HFFc6 (cell line): ENCODE data around the gene SALL4. TPM values are rescaled to one million over a fixed set of nuclear protein-coding genes. Genes with fewer than 3 reads are reported as not detected.
A peak's percentile ranks its signal among the peaks of the same experiment; 100 is the strongest.

Experiments used
- DNase-seq: peaks from one replicate; pipeline ENCODE4 v3.0.0-alpha.2; 2018
- H3K27ac Mint-ChIP-seq: 2 replicates; pipeline ENCODE4 v1.8.0; 2020; ENCODE audit warnings: mild to moderate bottlenecking, mixed read lengths
- H3K27me3 Mint-ChIP-seq: 2 replicates; pipeline ENCODE4 v1.8.0; 2021; ENCODE audit warnings: mild to moderate bottlenecking, moderate library complexity, mixed read lengths; ENCODE audit not compliant: insufficient read depth
- H3K36me3 Mint-ChIP-seq: 2 replicates; pipeline ENCODE4 v1.8.0; 2021; ENCODE audit warnings: low read depth, mixed read lengths
- H3K4me1 Mint-ChIP-seq: 2 replicates; pipeline ENCODE4 v1.8.0; 2020; ENCODE audit warnings: low read depth, mixed read lengths
- H3K4me3 Mint-ChIP-seq: 2 replicates; pipeline ENCODE4 v1.8.0; 2020; ENCODE audit warnings: mild to moderate bottlenecking, moderate library complexity, mixed read lengths
- H3K9me3 Mint-ChIP-seq: 2 replicates; pipeline ENCODE4 v1.8.0; 2020; ENCODE audit warnings: mild to moderate bottlenecking, mixed read lengths
- total RNA-seq, 6 experiments: library from RNA; stranded (reverse); fragmentation: NEBNext Ultra II Directional; extraction: Animal tissue kit (Norgen Biotek cat#: 25700); gene quantifications; 2 replicates in 1 of 6; 3 replicates in 5 of 6; pipeline ENCODE4 v1.2.3, GENCODE V29; 2021
- TF ChIP-seq, protein P1 (sequence below): fragments of 200-600 bp; sonication (generic); IDR thresholded peaks from 2 replicates; pipeline ENCODE4 v1.5.0; 2021; ENCODE audit warnings: antibody characterized with exemption, mild to moderate bottlenecking

SALL4 gene
- total RNA-seq, 6 experiments from 2014 or later = 0.29 to 0.81 (median 0.36) TPM

DNA sequence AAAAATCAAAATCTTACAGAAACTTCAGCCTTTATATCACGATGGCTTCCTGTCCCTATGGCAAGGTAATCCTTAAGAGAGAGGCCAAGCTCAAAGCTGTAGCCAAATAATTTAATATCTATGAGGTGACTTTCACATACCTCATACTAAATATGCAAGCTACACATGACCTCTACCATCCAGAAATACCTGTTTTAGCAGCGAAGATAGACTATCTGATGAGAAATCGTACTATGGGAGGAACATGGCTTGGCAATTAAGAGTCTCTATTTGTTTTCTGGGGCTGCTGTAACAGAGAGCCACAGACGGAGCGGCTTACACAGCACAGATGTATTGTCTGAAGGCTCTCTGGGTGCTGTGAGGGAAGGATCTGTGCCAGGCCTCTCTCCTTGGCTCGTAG lies 31.0 kb upstream of the SALL4 start:
- Mint-ChIP-seq H3K36me3 (no peaks in the 10 kb centered on the region), H3K27ac (no peak overlapping the region), H3K27me3 (peaks cover 10% of the 10 kb centered on the region), H3K4me1 (peaks cover 11% of the 10 kb centered on the region), H3K4me3 (no peak overlapping the region), H3K9me3 (no peaks in the 10 kb centered on the region)
- DNase-seq = no peak
- TF ChIP-seq, protein P1, sequence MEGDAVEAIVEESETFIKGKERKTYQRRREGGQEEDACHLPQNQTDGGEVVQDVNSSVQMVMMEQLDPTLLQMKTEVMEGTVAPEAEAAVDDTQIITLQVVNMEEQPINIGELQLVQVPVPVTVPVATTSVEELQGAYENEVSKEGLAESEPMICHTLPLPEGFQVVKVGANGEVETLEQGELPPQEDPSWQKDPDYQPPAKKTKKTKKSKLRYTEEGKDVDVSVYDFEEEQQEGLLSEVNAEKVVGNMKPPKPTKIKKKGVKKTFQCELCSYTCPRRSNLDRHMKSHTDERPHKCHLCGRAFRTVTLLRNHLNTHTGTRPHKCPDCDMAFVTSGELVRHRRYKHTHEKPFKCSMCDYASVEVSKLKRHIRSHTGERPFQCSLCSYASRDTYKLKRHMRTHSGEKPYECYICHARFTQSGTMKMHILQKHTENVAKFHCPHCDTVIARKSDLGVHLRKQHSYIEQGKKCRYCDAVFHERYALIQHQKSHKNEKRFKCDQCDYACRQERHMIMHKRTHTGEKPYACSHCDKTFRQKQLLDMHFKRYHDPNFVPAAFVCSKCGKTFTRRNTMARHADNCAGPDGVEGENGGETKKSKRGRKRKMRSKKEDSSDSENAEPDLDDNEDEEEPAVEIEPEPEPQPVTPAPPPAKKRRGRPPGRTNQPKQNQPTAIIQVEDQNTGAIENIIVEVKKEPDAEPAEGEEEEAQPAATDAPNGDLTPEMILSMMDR = no peak

DNA sequence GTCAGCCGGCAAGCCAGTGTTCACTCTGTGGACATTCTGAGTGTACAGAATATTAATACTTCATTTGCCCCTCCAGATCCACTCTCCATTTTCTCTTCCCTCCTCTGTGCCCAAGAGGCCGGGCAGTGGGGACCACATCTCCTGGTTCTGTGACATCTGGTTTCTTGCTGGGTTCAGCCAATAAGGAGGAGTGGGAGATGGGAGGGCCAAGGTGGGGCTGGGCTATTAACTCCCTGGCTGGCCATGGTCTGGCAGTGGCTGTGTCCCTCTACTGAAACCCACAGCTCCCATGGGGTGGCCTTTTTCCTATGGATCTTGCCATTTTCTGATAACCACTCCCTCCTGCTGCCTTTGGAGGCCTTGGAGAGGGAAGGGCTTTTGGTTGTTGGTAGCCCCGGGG lies 30.0 kb upstream of the SALL4 start:
- Mint-ChIP-seq H3K27me3 (peaks cover 9% of the 10 kb centered on the region), H3K36me3 (no peaks in the 10 kb centered on the region), H3K4me1 (peaks cover 11% of the 10 kb centered on the region), H3K4me3 (peak overlapping the region; percentile 28; the same call in 1 of the 2 replicates), H3K27ac (no peak overlapping the region), H3K9me3 (no peaks in the 10 kb centered on the region)
- DNase-seq = no peak
- TF ChIP-seq, protein P1 = no peak

DNA sequence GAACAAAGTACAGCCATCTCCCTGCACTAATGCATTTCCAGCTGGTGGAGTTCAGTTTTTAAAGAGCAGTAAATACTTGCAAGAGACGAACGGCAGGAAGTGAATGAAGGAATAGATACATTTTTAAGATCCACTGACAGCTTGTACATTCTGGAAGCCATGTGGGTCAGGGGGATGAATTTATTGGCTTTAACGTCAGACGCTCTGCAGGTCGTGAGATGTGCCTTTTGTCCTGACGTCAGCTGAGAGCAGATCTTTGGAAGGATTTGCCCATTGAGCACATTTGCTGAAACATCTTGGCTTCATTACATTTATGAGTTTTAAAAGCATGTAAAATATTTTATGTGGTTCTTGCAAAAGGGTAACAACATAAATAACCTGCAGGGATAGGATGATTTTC lies 29.5 kb upstream of the SALL4 start:
- Mint-ChIP-seq H3K4me1 (peaks cover 11% of the 10 kb centered on the region), H3K27ac (no peak overlapping the region)
- TF ChIP-seq, protein P1 = no peak

DNA sequence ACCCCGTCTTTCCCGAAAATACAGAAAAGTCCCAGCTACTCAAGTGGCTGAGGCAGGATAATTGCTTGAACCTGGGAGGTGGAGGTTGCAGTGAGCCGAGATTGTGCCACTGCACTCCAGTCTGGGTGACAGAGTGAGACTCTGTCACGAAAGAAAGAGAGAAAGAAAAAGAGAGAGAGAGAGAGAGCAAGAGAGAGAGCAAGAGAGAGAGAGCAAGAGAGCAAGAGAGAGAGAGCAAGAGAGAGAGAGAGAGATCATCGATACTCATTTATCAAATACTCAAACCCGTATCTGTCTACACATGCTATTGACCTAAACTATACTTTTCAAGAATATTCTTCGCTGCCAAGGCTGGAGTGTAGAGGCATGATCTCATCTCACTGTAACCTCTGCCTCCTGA lies 28.2 kb upstream of the SALL4 start:
- Mint-ChIP-seq H3K9me3 (no peaks in the 10 kb centered on the region), H3K4me1 (peaks cover 11% of the 10 kb centered on the region), H3K27me3 (peaks cover 9% of the 10 kb centered on the region), H3K36me3 (no peaks in the 10 kb centered on the region), H3K27ac (no peak overlapping the region), H3K4me3 (no peak overlapping the region)
- no peak for DNase-seq
- TF ChIP-seq, protein P1 = no peak

More for the DNA sequence above, 29.5 kb upstream of the SALL4 start:
- Mint-ChIP-seq H3K36me3 (no peaks in the 10 kb centered on the region), H3K27me3 (peaks cover 9% of the 10 kb centered on the region), H3K9me3 (no peaks in the 10 kb centered on the region), H3K4me3 (peak overlapping the region; percentile 28; the same call in 1 of the 2 replicates)
- DNase-seq = peak; percentile 37

DNA sequence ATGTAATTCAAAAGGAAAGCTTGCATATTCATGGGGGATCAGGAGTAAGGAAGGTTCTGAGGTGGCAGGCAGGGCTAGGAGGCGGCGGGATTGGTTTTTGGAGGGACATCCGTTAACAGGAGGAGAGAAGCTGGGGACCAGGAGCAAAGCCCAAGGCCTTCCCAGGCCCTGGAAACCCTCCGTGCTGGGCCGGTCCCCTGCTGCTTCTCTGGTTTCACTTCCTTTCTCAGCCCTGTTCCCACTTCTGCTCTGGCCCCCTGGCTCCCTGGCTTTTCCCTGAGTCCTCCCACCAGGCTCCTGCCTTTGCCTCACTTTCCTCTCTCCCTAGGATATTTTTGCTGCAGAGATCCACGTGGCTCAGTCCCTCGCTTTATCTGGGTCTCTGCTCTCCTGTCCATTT lies 26.4 kb upstream of the SALL4 start:
- Mint-ChIP-seq H3K4me3 (peak overlapping the region; percentile 2; the same call in 1 of the 2 replicates), H3K36me3 (no peaks in the 10 kb centered on the region), H3K4me1 (peaks cover 11% of the 10 kb centered on the region), H3K27me3 (peaks cover 1% of the 10 kb centered on the region), H3K27ac (no peak overlapping the region), H3K9me3 (no peaks in the 10 kb centered on the region)
- DNase-seq = no peak
- TF ChIP-seq, protein P1 = no peak

DNA sequence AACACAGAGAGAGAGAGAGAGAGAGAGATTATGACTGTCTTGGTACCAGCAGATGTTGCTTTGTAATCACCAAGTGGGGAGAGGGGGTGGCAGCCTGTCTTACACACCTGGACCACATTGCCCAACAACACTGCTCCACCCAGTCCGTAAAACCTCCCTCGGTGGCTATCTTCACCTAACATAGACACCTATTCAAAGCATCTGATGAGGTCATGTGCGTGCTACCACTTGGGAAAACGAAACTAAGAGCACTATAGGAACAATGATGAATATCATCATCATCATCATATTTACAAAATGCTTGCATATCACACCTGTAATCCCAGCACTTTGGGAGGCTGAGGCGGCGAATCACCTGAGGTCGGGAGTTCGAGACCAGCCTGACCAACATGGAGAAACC lies 24.1 kb upstream of the SALL4 start:
- H3K27ac Mint-ChIP-seq = no peak overlapping the region
- TF ChIP-seq, protein P1 = no peak
- DNase-seq = no peak
- H3K4me1 Mint-ChIP-seq = no peaks in the 10 kb centered on the region
- H3K4me3 Mint-ChIP-seq = no peak overlapping the region
- peaks cover 4% of the 10 kb centered on the region; the same call in 1 of the 2 replicates for H3K27me3 Mint-ChIP-seq
- no peaks in the 10 kb centered on the region for H3K36me3 Mint-ChIP-seq
- no peaks in the 10 kb centered on the region for H3K9me3 Mint-ChIP-seq
